Subcutaneous abdominal adipose tissue (tissue), 5 donors: ENCODE data around the gene SLC12A6.

Experiments used
- H3K27ac ChIP-seq: one replicate; pipeline ENCODE4 v1.7.0; 2013; ENCODE audit warnings: low read depth, mild to moderate bottlenecking, inconsistent platforms, low read length, moderate library complexity
- H3K27me3 ChIP-seq, 5 donors: one replicate each; pipeline ENCODE4 v1.7.0; 2013; ENCODE audit warnings: low read length in 5 of 5, inconsistent platforms in 1 of 5; ENCODE audit not compliant: control insufficient read depth in 5 of 5, insufficient read depth in 4 of 5
- H3K36me3 ChIP-seq, 5 donors: one replicate each; pipeline ENCODE4 v1.7.0; 2013; ENCODE audit warnings: low read length in 5 of 5; ENCODE audit not compliant: control insufficient read depth in 5 of 5, insufficient read depth in 5 of 5
- H3K4me1 ChIP-seq, 5 donors: one replicate each; pipeline ENCODE4 v1.7.0; 2013; ENCODE audit warnings: low read length in 5 of 5, mild to moderate bottlenecking in 3 of 5, moderate library complexity in 1 of 5; ENCODE audit not compliant: control insufficient read depth in 5 of 5, insufficient read depth in 5 of 5
- H3K4me3 ChIP-seq, 5 donors: one replicate each; pipeline ENCODE4 v1.7.0; 2013; ENCODE audit warnings: low read length in 5 of 5, low read depth in 1 of 5
- H3K9ac ChIP-seq, 5 donors: one replicate each; pipeline ENCODE4 v1.7.0; 2013; ENCODE audit warnings: low read length in 5 of 5, mild to moderate bottlenecking in 4 of 5, moderate library complexity in 3 of 5
- H3K9me3 ChIP-seq, 5 donors: one replicate each; pipeline ENCODE4 v1.7.0; 2013; ENCODE audit warnings: low read length in 5 of 5; ENCODE audit not compliant: control insufficient read depth in 5 of 5
- donor health status: healthy.
- donor health status: healthy.
- donor health status: healthy.
- donor health status: healthy.
- donor health status: healthy.

SLC12A6 gene

DNA sequence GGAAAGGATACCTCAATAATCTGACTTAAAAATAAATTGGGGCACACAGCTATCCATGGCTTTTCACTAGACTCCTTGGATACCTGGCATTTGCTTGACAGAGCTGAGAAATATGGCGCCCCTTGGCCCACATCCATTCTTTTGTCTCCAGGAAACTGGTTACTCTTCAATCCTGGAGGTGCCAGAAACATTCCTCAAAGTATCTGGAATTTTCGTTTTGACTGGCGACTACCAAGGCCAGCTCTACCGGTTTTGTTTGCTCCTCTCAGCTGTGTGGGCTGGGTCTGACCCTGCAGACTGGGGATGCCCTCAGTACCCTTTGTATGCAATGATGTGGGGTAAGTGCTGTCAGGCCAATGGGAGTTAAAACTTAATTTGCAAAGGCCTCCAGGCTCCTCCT lies 154.6 kb downstream of the SLC12A6 start:
- Histone ChIP-seq H3K4me3 (no peak overlapping the region), H3K27me3 (no peaks in the 10 kb centered on the region), H3K27ac (no peak overlapping the region), H3K4me1 (peaks cover 0 to 12% (median 0%) of the 10 kb centered on the region in 5 donors), H3K9me3 (no peaks in the 10 kb centered on the region), H3K9ac (no peak overlapping the region), H3K36me3 (peaks cover 0 to 3% (median 0%) of the 10 kb centered on the region in 5 donors)
